Activated T-cell treated with anti-CD3 and anti-CD28 coated beads, Interleukin-2, amount 50 U/mL, for 48 hours (primary cell): ENCODE data around the gene STK40.

Experiments
- DNase-seq, 2 experiments: peaks; one replicate each; pipeline ENCODE4 v3.0.0-alpha.2; 2020

STK40 gene

GRCh38 chr1:36397378-36398230 is 11.9 kb upstream of the STK40 start, which contains the start of gene LSM10:
TSS of gene LSM10 (minus strand) at chr1:36397908. CDS start at chr1:36394129, 3,779 bp downstream.
- peak; percentile 91 to 93 for DNase-seq

DNA sequence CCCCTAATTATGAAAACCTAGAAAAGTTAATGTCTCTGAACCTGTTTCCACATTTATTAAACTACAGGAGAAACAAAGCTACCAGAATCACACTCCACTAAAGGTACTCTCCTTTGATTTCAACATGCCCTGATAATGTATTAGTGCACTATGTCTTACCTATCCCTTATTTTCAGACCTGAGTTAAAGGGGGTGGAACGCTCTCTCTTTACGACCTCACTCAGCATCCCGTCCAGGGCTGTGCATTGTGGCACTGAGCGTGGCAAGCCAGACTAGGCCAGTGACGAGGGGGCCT is 11.3 kb upstream of the STK40 start:
- DNase-seq: no peak

DNA sequence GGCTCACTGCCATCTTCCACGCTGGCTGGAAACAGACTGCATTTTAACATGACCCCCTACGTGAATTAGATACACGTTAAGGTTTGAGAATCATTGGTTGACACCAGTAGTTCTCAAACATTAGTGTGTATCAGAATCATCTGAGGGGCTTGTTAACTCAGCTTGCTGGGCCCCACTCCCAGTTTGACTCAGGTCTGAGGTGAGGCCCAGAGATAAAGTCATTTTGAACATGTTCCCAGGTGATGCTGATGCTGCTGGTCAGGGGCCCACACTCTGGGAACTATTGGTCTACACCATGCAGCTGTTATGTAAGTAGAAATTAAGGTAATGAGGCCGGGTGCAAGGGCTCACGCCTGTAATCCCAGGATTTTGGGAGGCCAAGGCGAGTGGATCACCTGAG is 10.6 kb upstream of the STK40 start:
- peak; percentile 24 to 41 for DNase-seq

- DNase-seq: no peak
These were observed 8.0 kb upstream of the STK40 start for GRCh38 chr1:36393686-36394085.

DNA sequence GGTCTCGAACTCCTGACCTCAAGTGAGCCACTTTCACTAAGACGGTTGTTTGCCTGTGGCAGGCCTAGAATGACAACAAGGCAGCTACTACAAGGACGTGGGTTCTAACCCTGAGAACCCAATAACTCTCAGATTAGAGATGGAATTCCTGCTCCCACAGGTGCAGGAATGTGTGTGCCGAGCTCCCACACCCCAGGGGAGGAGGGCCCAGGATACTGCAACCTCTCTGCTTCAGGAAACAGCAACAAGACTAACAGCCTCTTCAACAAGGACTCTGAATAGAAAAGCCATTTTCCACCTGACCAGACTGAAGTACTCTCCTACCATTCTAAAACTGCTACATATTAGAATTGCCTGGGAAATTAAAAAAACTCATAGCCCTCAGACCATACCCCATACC is 7.1 kb upstream of the STK40 start:
- DNase-seq: no peak

GRCh38 chr1:36391271-36391670 is 5.5 kb upstream of the STK40 start:
- DNase-seq: no peak

- DNase-seq: no peak
These were observed 4.7 kb upstream of the STK40 start for GRCh38 chr1:36390411-36390810.

- no peak for DNase-seq
These were observed 4.3 kb upstream of the STK40 start for GRCh38 chr1:36389999-36390398.

DNA sequence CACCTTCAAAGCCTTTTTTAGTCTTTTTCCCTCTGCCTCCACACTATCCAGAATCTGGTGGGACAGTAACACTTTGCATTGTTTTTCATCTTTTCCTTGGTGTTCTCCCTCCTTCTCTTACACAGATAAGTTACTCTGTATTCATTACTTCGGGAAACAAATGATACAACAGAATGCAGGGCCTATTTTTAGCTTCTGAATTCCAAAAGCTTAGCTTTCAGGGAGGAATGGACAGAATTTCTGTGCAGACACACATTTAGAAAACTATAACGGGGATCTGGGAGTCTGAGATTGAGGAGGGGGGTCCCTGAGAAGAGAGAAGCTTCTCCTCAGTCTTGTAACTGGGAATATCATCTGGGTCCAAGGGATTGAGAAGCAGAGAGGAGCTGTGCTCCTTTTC is 3.5 kb upstream of the STK40 start:
- no peak for DNase-seq

DNA sequence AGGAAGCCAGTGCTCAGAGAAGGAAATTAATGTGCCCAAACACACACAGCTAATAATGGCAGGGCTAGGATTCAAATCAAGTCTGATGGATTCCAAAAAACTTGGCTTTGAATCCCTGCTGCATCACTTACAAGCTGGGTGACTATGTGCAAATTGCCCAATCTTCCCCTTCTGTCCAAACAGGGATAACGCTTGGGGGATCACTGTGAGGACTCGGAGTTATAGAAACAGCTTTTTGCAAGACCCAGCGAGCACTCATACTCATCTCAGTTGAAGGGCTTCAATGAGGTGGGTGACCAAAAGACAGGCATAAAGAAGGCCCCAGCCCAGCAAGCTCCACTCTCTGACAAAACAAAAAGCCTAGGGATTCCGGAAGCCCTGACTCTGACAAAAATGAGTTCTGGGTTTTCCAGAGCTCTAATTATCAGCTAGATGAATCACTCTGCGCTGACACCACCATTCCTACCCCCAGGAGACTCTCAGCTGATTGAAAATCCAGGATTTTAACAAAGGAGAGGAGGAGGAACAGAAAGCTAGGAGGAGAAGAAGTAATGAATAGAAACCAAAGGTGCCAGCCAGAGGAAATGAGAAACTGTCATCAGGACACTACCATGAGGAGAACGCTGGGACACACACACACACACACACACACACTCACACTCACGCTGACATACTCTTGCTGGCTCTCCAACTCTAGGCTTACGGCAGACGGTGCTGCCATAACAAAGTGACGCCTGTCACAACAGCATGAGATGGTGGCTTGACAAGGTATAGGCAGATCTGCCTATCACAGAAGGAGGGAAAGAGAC is 1.6 kb upstream of the STK40 start:
- DNase-seq: peak in 1 of 2 experiments; percentile 26

DNA sequence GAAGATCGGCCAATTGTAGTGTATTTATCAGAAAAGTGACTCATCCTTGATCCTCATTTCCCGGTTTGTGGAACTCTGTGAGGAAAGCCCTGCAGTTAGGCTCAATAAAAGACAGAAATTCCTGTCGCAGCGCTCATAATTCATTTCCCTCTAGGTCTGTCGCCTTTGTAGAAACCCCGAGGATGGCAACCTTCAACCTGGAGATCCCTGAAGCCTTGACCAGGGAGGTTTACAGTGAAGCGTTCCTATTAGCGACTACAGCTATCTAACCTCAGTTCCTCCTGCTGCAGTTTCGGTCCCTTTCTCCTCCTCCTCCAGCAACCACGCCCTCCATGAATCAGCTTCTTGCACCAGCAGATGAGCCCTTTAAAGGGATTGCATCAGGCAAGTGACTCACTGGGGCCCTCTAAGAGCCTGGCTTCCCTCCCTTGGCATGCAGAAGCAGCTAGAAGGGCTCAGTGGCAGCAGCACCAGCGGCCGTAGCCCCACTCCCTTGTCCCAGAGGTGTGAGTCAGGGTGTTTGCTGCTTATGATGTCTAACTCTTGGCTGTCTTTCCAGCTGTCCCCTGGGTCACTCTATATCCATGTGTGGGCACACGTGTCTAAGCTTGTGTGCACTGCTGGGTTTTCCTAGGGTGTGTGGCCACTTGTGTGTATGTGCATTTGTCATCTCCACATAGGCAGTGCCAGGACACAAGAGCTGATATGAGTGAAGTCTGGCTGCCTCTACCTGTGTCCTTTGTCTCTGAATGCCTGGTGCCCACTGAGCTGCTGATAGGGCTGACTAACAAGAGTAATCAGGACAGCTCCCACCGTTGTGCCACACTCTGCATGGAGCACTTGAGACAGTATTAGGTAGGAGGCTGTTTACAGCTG is 779 bp upstream of the STK40 start:
- DNase-seq: peak; percentile 89 to 91

DNA sequence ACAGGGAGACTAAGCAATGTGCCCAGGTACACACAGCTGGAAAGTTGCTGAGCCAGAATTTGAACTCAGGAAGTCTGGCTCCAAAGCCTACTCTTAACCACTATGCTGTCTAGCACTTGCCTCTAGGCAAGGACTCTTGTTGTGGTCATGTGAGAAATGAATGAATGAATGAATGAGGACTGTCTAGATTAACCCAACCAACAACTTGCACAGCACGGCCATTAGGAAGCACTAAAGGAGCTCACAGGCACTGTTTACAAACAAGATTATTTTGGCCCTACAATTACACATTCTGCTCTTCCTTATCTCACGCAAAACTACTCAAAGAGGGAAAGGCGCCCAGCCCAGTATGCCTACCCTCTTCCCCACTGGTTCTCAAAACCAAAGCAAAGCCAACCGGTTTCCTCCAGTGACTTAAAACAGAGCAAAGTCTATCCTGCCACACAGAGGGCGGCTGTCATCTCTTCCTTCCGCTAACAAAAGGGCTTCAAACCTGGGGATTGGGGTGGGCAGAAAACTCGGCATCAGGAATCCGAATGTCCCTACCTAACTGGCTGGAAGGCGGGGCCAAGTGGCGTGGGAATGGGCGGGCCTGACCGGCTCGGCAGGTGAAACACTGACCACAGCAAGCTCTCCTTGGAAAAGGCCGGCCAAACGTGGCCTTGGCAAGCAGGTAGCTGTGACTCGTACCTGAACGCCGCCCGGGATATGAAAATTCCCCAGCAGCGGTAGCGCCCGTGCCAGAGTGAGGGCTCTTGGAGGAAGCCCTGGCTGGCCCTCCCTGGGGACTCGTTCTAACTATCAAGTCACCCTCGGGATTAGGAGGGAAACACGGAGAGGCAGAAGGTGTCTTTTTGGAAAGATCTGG is 948 bp downstream of the STK40 start:
- peak; percentile 49 to 58 for DNase-seq

GRCh38 chr1:36383240-36383639 is 2.5 kb downstream of the STK40 start:
- no peak for DNase-seq

DNA sequence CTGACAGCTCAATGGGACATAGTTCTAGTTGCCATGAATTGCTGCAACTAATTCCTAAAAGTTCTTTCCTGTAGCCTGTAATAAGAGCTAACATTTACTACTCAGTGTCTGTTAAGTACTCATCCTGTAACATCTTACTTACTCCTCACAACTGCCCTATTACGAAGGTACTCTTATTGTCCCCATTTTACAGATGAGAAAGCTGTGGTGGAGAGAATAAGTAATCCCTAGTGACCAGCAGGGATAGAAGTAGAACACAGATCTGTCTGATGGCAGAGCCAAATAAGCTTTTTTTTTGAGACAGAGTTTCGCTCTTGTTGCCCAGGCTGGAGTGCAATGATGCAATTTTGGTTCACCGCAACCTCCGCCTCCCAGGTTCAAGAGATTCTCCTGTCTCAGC is 3.1 kb downstream of the STK40 start:
- no peak for DNase-seq

- DNase-seq: no peak
These were observed 3.5 kb downstream of the STK40 start for GRCh38 chr1:36382231-36382630.

- DNase-seq: no peak
These were observed 4.3 kb downstream of the STK40 start for GRCh38 chr1:36381405-36381804.

- no peak for DNase-seq
These were observed 4.9 kb downstream of the STK40 start for GRCh38 chr1:36380782-36381181.

DNA sequence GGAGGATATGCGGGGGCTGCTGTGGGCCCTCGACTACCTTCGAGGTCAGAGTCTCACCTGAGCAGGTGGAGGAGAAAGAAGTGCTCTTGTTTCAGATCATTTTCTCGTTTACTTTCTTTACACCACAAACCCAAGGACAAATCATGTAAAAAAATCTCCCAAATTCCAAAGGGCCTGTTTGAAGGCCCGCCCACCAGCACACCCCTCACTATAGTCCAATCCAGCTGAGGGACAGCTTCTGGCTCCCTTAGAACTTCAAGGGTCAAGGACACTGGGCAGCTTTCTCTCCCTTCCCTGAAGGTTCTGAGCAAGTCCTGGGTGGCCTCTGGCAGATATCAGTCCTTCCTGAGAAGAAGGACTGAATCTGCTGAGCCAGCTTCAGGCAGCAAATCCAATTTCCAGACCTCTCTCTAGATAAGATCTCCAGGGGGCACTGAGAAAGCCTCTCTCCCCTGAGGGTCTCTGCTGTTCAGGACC is 5.5 kb downstream of the STK40 start:
- no peak for DNase-seq

DNA sequence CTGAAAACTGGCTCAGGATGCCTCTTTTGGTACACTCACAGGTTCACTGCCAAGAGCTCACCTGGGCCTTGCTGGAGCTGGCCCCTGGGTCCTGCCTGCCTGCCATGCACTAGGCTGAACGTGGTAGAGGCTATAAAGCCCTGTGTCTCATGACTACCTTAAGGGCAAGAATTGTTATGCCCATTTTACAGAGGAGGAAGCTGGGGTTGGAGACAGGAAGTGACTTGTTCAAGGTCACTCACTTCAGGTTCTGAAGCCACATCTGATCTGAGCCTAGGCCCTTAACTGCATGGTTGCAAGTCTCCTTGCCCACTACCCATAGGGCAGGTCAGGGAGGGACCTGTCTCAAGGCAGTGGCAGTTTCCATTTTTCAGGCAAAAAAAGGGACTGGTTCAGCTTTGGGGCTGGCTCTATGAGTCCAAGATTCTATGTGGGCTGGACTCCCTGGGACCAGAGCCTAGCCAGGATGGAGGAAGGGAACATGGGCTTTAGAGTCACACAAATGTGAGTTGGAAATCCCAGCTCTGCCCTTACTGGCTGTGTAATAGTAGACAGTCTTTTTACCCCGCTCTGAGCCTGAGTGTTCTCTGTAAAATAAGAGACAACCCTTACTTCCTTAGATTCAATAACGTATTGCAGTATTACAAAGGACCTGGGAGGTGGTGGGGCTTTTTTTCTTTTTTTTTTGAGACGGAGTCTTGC is 7.8 kb downstream of the STK40 start:
- peak in 1 of 2 experiments; percentile 22 for DNase-seq

- DNase-seq: no peak
These were observed 13.1 kb downstream of the STK40 start for GRCh38 chr1:36372617-36373016.
